ENCODE measurements around the gene OR1D5.

- TF ChIP-seq, protein P1, sequence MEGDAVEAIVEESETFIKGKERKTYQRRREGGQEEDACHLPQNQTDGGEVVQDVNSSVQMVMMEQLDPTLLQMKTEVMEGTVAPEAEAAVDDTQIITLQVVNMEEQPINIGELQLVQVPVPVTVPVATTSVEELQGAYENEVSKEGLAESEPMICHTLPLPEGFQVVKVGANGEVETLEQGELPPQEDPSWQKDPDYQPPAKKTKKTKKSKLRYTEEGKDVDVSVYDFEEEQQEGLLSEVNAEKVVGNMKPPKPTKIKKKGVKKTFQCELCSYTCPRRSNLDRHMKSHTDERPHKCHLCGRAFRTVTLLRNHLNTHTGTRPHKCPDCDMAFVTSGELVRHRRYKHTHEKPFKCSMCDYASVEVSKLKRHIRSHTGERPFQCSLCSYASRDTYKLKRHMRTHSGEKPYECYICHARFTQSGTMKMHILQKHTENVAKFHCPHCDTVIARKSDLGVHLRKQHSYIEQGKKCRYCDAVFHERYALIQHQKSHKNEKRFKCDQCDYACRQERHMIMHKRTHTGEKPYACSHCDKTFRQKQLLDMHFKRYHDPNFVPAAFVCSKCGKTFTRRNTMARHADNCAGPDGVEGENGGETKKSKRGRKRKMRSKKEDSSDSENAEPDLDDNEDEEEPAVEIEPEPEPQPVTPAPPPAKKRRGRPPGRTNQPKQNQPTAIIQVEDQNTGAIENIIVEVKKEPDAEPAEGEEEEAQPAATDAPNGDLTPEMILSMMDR (conservative IDR thresholded peaks at IDR 0.05; ENCODE audit: low read length) = no peak
- no peak for TF ChIP-seq EZH2phosphoT487 (IDR thresholded peaks at IDR 0.05; ENCODE audit: borderline replicate concordance, low read depth, low read length)
These were observed 43.0 kb downstream of the OR1D5 start for GRCh38 chr17:3020381-3020780.

Measured in OCI-LY7 (cell line).